ENCODE data around the gene CD69.
A peak's percentile ranks its signal among the peaks of the same experiment; 100 is the strongest.
"Not testable (repeated sequence)": the region's sequence is repeated elsewhere in the genome, so short reads cannot be mapped to it uniquely, and the experiment has no call there.

The CD69 gene

GRCh38 chr12:9753073-9753472 lies 7.6 kb downstream of the CD69 start:
- no peak for DNase-seq (ENCODE audit: low read depth, low spot score)
- H3K4me3 ChIP-seq (ENCODE audit: low read length) = no peak overlapping the region

- no peak for DNase-seq (ENCODE audit: low read depth, low spot score)
- no peak overlapping the region for H3K4me3 ChIP-seq (ENCODE audit: low read length)
Measured at GRCh38 chr12:9752145-9752933, 8.4 kb downstream of the CD69 start.

GRCh38 chr12:9751204-9752144 lies 9.2 kb downstream of the CD69 start:
- H3K4me3 ChIP-seq (ENCODE audit: low read length) = no peak overlapping the region
- DNase-seq (ENCODE audit: low read depth, low spot score) = no peak

- no peak overlapping the region for H3K4me3 ChIP-seq (ENCODE audit: low read length)
- DNase-seq (ENCODE audit: low read depth, low spot score) = peak; percentile 72
Measured at GRCh38 chr12:9750276-9751203, 10.2 kb downstream of the CD69 start.

GRCh38 chr12:9749640-9750039 lies 11.1 kb downstream of the CD69 start:
- no peak for DNase-seq (ENCODE audit: low read depth, low spot score)

GRCh38 chr12:9745199-9745598 lies 15.5 kb downstream of the CD69 start:
- no peak overlapping the region for H3K4me3 ChIP-seq (ENCODE audit: low read length)
- no peak for DNase-seq (ENCODE audit: low read depth, low spot score)

More at GRCh38 chr12:9749640-9750039, 11.1 kb downstream of the CD69 start:
- H3K4me3 ChIP-seq (ENCODE audit: low read length) = no peak overlapping the region

- no peak for DNase-seq (ENCODE audit: low read depth, low spot score)
- H3K4me3 ChIP-seq (ENCODE audit: low read length) = no peak overlapping the region
Measured at GRCh38 chr12:9742661-9743060, 18.0 kb downstream of the CD69 start.

GRCh38 chr12:9741726-9742125 lies 19.0 kb downstream of the CD69 start:
- no peak overlapping the region for H3K4me3 ChIP-seq (ENCODE audit: low read length)
- peak; percentile 75 for DNase-seq (ENCODE audit: low read depth, low spot score)

- DNase-seq (ENCODE audit: low read depth, low spot score) = no peak
- no peak overlapping the region for H3K4me3 ChIP-seq (ENCODE audit: low read length)
Measured at GRCh38 chr12:9740106-9740750, 20.5 kb downstream of the CD69 start.

GRCh38 chr12:9739404-9740105 lies 21.1 kb downstream of the CD69 start:
- not testable (repeated sequence) for H3K4me3 ChIP-seq (ENCODE audit: low read length)

GRCh38 chr12:9738905-9739304 lies 21.8 kb downstream of the CD69 start:
- not testable (repeated sequence) for DNase-seq (ENCODE audit: low read depth, low spot score); H3K4me3 ChIP-seq (ENCODE audit: low read length)

More at GRCh38 chr12:9739404-9740105, 21.1 kb downstream of the CD69 start:
- DNase-seq (ENCODE audit: low read depth, low spot score) = not testable (repeated sequence)

GRCh38 chr12:9736936-9737705 lies 23.6 kb downstream of the CD69 start:
- H3K4me3 ChIP-seq (ENCODE audit: low read length) = no peak overlapping the region
- no peak for DNase-seq (ENCODE audit: low read depth, low spot score)

- no peak for DNase-seq (ENCODE audit: low read depth, low spot score)
- H3K4me3 ChIP-seq (ENCODE audit: low read length) = no peak overlapping the region
Measured at GRCh38 chr12:9735601-9736000, 25.1 kb downstream of the CD69 start.

GRCh38 chr12:9732921-9733461 lies 27.7 kb downstream of the CD69 start, which contains the start of gene CLECL1:
TSS of gene CLECL1 (minus strand) at chr12:9733097.
- DNase-seq (ENCODE audit: low read depth, low spot score) = no peak
- H3K4me3 ChIP-seq (ENCODE audit: low read length) = no peak within 1 kb of the TSS

GRCh38 chr12:9731797-9732196 lies 28.9 kb downstream of the CD69 start:
- no peak overlapping the region for H3K4me3 ChIP-seq (ENCODE audit: low read length)
- no peak for DNase-seq (ENCODE audit: low read depth, low spot score)

GRCh38 chr12:9731393-9731792 lies 29.3 kb downstream of the CD69 start:
- no peak overlapping the region for H3K4me3 ChIP-seq (ENCODE audit: low read length)

GRCh38 chr12:9730591-9730990 lies 30.1 kb downstream of the CD69 start:
- H3K4me3 ChIP-seq (ENCODE audit: low read length) = no peak overlapping the region
- no peak for DNase-seq (ENCODE audit: low read depth, low spot score)

More at GRCh38 chr12:9731393-9731792, 29.3 kb downstream of the CD69 start:
- no peak for DNase-seq (ENCODE audit: low read depth, low spot score)
